A549 treated with CORT108297 at 1 μM for 4 hours (cell line): ENCODE results near the gene AVPR1B. TPM values are rescaled to one million over a fixed set of nuclear protein-coding genes. Genes with fewer than 3 reads are reported as not detected.

Experiments
- total RNA-seq: library from RNA; stranded (reverse); fragments of 200-300 nt; extraction: Qiagen RNA extraction; gene quantifications from 5 replicates; pipeline ENCODE4 v1.2.3, GENCODE V29; 2022

The AVPR1B gene
- not detected in 5 replicates for total RNA-seq

GRCh38 chr1:206117151-206117948, at the start of gene AVPR1B:
Gene AVPR1B, minus strand, starts transcription at chr1:206117388. Its CDS starts 498 bp downstream, at chr1:206116890.

Other genes with a start within 250 kb of the AVPR1B start
- 0.05 to 0.09 TPM (median 0.08 TPM) in 5 replicates for gene SLC26A9, start 173.9 kb downstream of the AVPR1B start, total RNA-seq
- gene RAB7B, start 114.0 kb downstream of the AVPR1B start, total RNA-seq, result 1.0 to 2.8 TPM (median 1.7 TPM) in 5 replicates
- gene CTSE, start 93.5 kb downstream of the AVPR1B start, total RNA-seq, result not detected in 5 replicates
- gene RHEX, start 64.2 kb downstream of the AVPR1B start, total RNA-seq, result not detected in 5 replicates
- gene FAM72A, start 85.5 kb upstream of the AVPR1B start, total RNA-seq, result 9.6 to 12.9 TPM (median 11.8 TPM) in 5 replicates
- 18.7 to 29.5 TPM (median 26.5 TPM) in 5 replicates for gene SRGAP2, start 86.2 kb upstream of the AVPR1B start, total RNA-seq